B cell (primary cell): ENCODE measurements around the gene THRAP3. TPM values are rescaled to one million over a fixed set of nuclear protein-coding genes. Genes with fewer than 3 reads are reported as not detected.

Source experiments
- ATAC-seq: fragments of 200-7000 bp; cut with Tn5 transposase; one replicate; pipeline ENCODE4 v1.10.0; 2021; ENCODE audit warnings: low read depth, mild to moderate bottlenecking, moderate number of reproducible peaks, moderate library complexity
- CTCF ChIA-PET: fragments of 350-600 bp; sonication (Branson Sonifier 250); formaldehyde crosslinking; loops from one replicate; lab custom pipeline; 2021; ENCODE audit warnings: antibody characterized with exemption, inconsistent platforms; lab: Charles Lee
- POLR2A ChIA-PET: fragments of 350-600 bp; sonication (Branson Sonifier 250); formaldehyde crosslinking; loops from one replicate; lab custom pipeline; 2021; ENCODE audit warnings: antibody characterized with exemption; lab: Charles Lee
- DNase-seq: peaks from one replicate; pipeline ENCODE4 v3.0.0; 2013
- H2AFZ ChIP-seq: 2 replicates; pipeline ENCODE4 v1.6.1; 2012; ENCODE audit warnings: mild to moderate bottlenecking, low read depth, low read length; ENCODE audit not compliant: insufficient read depth, poor library complexity, severe bottlenecking
- H3K27ac ChIP-seq, 2 donors: 1 replicate in 1 of 2; 2 replicates in 1 of 2; pipeline ENCODE4 v1.5.1; 2012 to 2013; ENCODE audit warnings: low read length in 2 of 2, mild to moderate bottlenecking in 2 of 2, moderate library complexity in 1 of 2
- H3K27me3 ChIP-seq, 4 experiments: fragments of 200-600 bp in 1 of 4; sonication (generic) in 1 of 4; replicated peaks in 1 of 4; 1 replicate in 2 of 4; 2 replicates in 2 of 4; pipeline versions ENCODE4 v1.6.1 to v1.7.0; 2013 to 2016; ENCODE audit warnings: low read length in 3 of 4, mild to moderate bottlenecking in 2 of 4, mixed read lengths in 1 of 4, moderate library complexity in 1 of 4; ENCODE audit not compliant: insufficient read depth in 4 of 4, control insufficient read depth in 3 of 4; ENCODE audit errors: control extremely low read depth in 1 of 4
- H3K36me3 ChIP-seq, 2 experiments: replicated peaks in 1 of 2; 1 replicate in 1 of 2; 2 replicates in 1 of 2; pipeline versions ENCODE4 v1.6.1 to v1.7.1; 2013; ENCODE audit warnings: low read length in 1 of 2; ENCODE audit not compliant: insufficient read depth in 2 of 2, control insufficient read depth in 1 of 2; ENCODE audit errors: control extremely low read depth in 1 of 2, extremely low read depth in 1 of 2
- H3K4me1 ChIP-seq, 2 donors: fragments of 200-600 bp in 1 of 2; sonication (generic) in 1 of 2; 1 replicate in 1 of 2; 2 replicates in 1 of 2; pipeline versions ENCODE4 v1.5.1 to v1.6.1; 2013 to 2017; ENCODE audit warnings: low read length in 2 of 2; ENCODE audit not compliant: control insufficient read depth in 2 of 2, insufficient read depth in 2 of 2
- H3K4me2 ChIP-seq: replicated peaks from 2 replicates; pipeline ENCODE3; 2012; ENCODE audit warnings: mild to moderate bottlenecking, low read depth, low read length; ENCODE audit not compliant: poor library complexity, severe bottlenecking
- H3K4me3 ChIP-seq, 5 experiments: fragments of 200-600 bp in 1 of 5; sonication (generic) in 1 of 5; 1 replicate in 3 of 5; 2 replicates in 2 of 5; pipeline versions ENCODE4 v1.5.1 to v1.7.0; 2011 to 2016; ENCODE audit warnings: low read length in 4 of 5, mild to moderate bottlenecking in 4 of 5, low read depth in 2 of 5, control low read depth in 1 of 5, moderate library complexity in 1 of 5; ENCODE audit not compliant: insufficient read depth in 1 of 5; ENCODE audit errors: control extremely low read depth in 1 of 5, extremely low read depth in 1 of 5
- H3K79me2 ChIP-seq: fragments of 200-600 bp; sonication (generic); one replicate; pipeline ENCODE4 v1.6.0; 2016; ENCODE audit warnings: low read length; ENCODE audit not compliant: control insufficient read depth, insufficient read depth
- H3K9ac ChIP-seq: fragments of 200-600 bp; sonication (generic); 2 replicates; pipeline ENCODE4 v1.6.1; 2017; ENCODE audit warnings: mild to moderate bottlenecking, low read length, moderate library complexity
- H3K9me3 ChIP-seq, 3 donors: one replicate each; pipeline versions ENCODE4 v1.6.1 to v1.7.1; 2013; ENCODE audit warnings: low read length in 2 of 3; ENCODE audit not compliant: control insufficient read depth in 2 of 3, insufficient read depth in 1 of 3; ENCODE audit errors: control extremely low read depth in 1 of 3
- H4K20me1 ChIP-seq: 2 replicates; pipeline ENCODE4 v1.6.0; 2012; ENCODE audit warnings: mild to moderate bottlenecking, low read length; ENCODE audit not compliant: insufficient read depth, control insufficient read depth, poor library complexity, severe bottlenecking
- H3K27ac Mint-ChIP-seq: one replicate; pipeline ENCODE4 v1.8.0; 2021; ENCODE audit warnings: mixed read lengths
- H3K27me3 Mint-ChIP-seq: one replicate; pipeline ENCODE4 v1.8.0; 2021; ENCODE audit warnings: mixed read lengths
- H3K4me1 Mint-ChIP-seq: one replicate; pipeline ENCODE4 v1.8.0; 2021; ENCODE audit warnings: mixed read lengths
- H3K4me3 Mint-ChIP-seq: one replicate; pipeline ENCODE4 v1.8.0; 2021; ENCODE audit warnings: mixed read lengths
- H3K9me3 Mint-ChIP-seq: one replicate; pipeline ENCODE4 v1.8.0; 2022; ENCODE audit warnings: mixed read lengths; ENCODE audit not compliant: insufficient read depth
- CTCF ChIP-seq: fragments of 200-600 bp; IDR thresholded peaks from one replicate; pipeline ENCODE4 v1.8.0; 2022; ENCODE audit warnings: antibody characterized with exemption, mild to moderate bottlenecking
- EZH2 ChIP-seq: IDR thresholded peaks from 2 replicates; pipeline ENCODE4 v1.6.1; 2012; ENCODE audit warnings: borderline replicate concordance, low read depth, mild to moderate bottlenecking, moderate library complexity, low read length; ENCODE audit not compliant: insufficient read depth, poor library complexity, severe bottlenecking
- WGBS: methylation state at CpG from one replicate; pipeline ENCODE4 v1.1.5; 2013; ENCODE audit warnings: missing lambda C conversion rate; ENCODE audit not compliant: insufficient coverage; 5-methylcytosine and 5-hydroxymethylcytosine counted together
- intact Hi-C: fragments of 100-400 bp; cut with micrococcal nuclease; formaldehyde crosslinking; loops from one replicate; pipeline ENCODE4 v1.10.0; 2022
- polyA plus RNA-seq: library from polyadenylated mRNA; depleted of rRNA; stranded (reverse); fragments of >200 nt; gene quantifications from 2 replicates; pipeline ENCODE4 v1.2.3, GENCODE V29; 2012
- total RNA-seq, 2 donors: library from RNA; stranded (reverse); fragments of 120-200 nt in 1 of 2; gene quantifications; 1 replicate in 1 of 2; 2 replicates in 1 of 2; pipeline versions ENCODE4 v1.2.3 to v1.2.4, GENCODE V29; 2013 to 2022

Gene THRAP3
- total and polyA plus RNA-seq, 2 donors (not counting 1 experiment from before 2014, with no cell fraction given): 64.1 to 153 TPM

DNA sequence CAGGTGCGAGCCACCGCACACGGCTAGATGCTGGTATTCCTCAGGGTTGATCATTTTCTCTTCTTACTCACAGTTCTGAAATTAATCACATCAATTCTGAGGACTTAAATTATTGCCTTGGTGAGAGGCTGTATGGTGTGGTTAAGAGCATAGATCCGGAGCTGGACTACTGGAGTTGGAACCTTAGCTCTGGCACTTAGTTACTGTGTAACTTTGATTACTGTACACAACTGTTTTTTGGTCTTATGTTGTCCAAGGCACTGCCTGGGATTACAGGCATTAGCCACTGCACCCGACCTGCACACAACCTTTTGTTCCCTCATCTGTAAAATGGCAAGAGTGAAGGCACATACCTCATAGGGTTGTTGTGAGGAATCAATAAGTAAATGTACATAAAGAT is 25.6 kb upstream of the THRAP3 start:
- H3K9me3 Mint-ChIP-seq: no peaks in the 10 kb centered on the region

More for the DNA sequence above, 25.6 kb upstream of the THRAP3 start:
- peaks cover 7% of the 10 kb centered on the region for H3K27me3 Mint-ChIP-seq
- ATAC-seq: no peak
- CTCF ChIA-PET: interaction anchor here (0.7 kb wide), 1 partner anchor 1082 kb away, joined by 3 read pairs; no protein-coding TSS in a partner anchor
- no peaks in the 10 kb centered on the region for H3K27me3 ChIP-seq
- peaks cover 0 to 2% of the 10 kb centered on the region in 2 donors for H3K4me1 ChIP-seq
- no peaks in the 10 kb centered on the region for H3K79me2 ChIP-seq
- H3K36me3 ChIP-seq: no peaks in the 10 kb centered on the region
- H3K4me3 Mint-ChIP-seq: no peak overlapping the region
- POLR2A ChIA-PET: interaction anchor here (0.6 kb wide), 1 partner anchor 382 kb away, joined by 4 read pairs; no protein-coding TSS in a partner anchor
- no peak overlapping the region for H3K9ac ChIP-seq
- WGBS: 82% methylated on average over 4 of the region's 5 CpGs
- TF ChIP-seq EZH2 (no peak), CTCF (no peak)
- DNase-seq: no peak
- no peak overlapping the region for H2AFZ ChIP-seq
- intact Hi-C loops: no loop called here
- H3K4me2 ChIP-seq: no peak overlapping the region
- peaks cover 9% of the 10 kb centered on the region for H3K4me1 Mint-ChIP-seq
- no peak overlapping the region for H3K27ac ChIP-seq
- H4K20me1 ChIP-seq: no peaks in the 10 kb centered on the region
- H3K27ac Mint-ChIP-seq: no peak overlapping the region
- H3K4me3 ChIP-seq: no peak overlapping the region
- H3K9me3 ChIP-seq: no peaks in the 10 kb centered on the region
